NCI-H526 treated with DMSO at 0.1 percent for 48 hours (cell line): ENCODE measurements around the gene KPNA1.
A peak's percentile ranks its signal among the peaks of the same experiment; 100 is the strongest.

ENCODE experiments used
- DNase-seq: peaks from one replicate; lab custom pipeline; 2025; lab: John Stamatoyannopoulos, UW

KPNA1 gene

DNA sequence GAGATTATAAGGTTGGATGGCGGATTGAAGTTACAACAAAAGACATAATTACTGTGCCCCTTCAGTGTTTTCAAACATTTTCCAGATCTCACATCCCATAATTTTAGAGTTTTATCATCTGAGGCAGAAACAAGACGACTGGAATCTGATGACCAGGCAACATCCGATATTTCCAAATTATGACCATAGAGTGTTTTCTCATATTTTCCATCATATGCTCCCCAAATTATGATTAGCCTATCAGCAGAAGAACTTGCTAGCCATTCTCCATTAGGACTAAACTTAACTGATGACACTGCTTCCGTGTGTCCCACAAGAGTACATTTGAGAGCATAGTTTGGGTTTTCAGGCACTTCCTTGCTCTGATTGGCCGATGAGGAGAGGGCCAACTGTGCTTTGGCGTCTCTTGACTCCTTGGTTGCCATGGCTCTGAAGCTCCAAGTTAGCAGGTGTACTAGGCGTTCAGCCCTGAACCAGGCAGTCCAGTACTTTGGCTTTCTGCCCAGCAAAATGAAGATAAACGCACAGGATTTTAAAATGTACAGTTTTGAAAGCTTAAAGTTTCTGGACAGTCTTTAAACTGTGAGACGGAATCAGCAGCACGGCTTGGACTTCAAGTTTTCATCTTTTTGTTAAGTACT lies 99.5 kb downstream of the KPNA1 start:
- DNase-seq = no peak

DNA sequence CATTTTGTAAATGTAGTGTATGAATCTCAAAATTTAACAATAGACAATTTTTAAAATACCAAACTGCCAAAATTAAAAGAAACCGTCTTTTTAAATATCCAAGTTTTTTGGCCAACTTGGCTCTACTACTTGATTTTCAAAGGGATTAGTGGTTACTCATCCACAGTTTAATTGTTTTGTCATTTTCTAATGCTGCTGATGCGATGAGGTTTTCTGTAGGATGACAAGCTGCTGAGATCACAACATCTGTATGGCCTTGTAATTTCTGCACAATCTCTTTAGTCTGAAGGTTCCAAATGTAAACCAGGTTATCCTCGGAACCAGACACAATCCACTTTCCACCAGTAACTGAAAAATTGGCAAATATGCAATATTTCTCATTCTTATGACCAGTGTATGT lies 100.3 kb downstream of the KPNA1 start:
- DNase-seq = no peak

DNA sequence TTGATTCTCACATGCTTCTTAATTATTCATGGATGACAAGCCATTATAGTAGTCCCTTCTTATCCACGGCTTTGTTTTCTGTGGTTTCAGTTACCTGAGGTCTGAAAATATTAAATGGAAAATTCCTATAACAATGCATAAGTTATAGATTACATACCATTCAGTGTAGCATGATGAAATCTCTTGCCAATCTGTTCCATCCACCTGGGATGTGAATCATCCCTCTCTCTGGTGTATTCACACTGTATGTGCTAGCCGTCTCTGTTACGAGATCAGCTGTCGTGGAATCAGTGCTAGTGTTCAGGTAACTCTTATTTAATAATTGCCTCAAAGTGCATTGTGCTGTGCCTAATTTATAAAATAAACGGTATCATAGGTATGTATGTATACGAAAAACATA lies 104.1 kb downstream of the KPNA1 start:
- no peak for DNase-seq

DNA sequence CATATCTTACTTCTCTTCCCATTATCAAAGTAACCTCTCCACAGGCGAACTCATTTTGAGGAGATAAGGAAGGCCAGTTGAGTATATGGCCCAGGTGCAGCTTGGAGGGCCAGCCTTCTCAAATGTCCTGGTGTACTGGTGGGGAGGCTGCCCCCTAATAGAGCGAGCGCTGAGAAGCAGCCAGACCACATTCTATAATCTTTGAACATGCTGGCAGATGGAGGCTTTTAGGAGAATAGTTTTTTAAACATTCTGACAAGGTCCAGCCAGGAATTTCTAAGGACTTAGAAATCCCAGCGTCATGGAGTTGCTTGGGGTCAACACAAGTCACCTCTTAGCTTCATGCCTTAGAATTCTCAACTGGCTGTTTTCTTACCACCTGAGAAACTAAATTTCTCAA lies 104.6 kb downstream of the KPNA1 start:
- no peak for DNase-seq

DNA sequence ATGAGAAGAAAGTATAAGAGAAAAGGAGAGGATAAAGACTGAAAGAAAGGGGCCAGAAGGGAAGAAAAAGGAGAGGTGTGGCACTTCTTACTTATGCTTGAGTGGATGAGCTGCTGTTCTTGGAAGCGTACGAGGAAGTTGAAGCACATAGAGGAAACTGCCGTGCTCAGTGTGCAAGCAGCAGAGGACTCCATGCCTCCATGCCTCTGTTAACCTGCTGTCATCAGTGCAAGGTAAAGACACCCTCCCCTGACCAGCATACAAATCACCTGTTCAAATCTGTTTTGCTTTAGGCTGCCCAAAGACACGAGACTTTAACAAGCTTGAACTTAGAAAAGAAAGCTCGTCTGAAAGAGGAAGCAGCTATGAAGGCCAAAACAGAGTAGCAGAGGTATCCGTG lies 105.3 kb downstream of the KPNA1 start:
- DNase-seq = no peak

DNA sequence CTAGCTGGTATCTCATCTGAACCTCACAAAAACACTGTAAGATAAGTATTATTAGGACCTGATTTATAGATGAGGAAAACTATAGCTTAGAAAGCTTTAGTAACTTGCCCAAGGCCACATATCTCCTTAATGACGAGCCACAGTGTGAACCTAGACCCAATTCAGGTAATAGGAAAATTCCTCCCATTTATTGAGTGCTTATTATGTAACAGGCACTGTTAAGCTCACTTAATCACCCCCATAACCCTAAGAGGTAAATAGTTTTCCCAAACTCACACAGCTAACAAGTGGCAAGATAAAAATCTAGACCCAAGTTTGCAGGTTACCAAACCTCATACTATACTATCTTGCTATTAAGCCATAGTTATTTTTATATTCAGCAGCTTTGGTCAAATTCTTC lies 106.8 kb downstream of the KPNA1 start:
- no peak for DNase-seq

DNA sequence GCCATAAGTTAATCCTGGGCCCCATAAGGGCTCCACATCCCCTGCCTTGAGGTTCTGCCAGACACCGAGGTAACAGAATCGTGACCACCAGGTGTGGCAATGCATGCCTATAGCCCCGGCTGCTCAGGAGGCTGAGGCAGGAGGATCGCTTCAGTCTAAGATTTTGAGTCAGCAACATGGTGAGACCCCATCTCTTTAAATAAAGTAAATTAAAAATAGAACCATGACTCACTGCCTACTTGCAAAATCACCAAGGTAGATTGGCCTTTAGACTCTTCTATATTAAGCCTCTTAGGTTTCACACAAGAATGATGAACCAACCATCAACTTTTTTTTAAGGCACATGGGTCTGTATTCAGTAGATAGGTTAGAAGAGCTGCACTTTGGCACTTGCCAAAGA lies 108.5 kb downstream of the KPNA1 start:
- DNase-seq = no peak

DNA sequence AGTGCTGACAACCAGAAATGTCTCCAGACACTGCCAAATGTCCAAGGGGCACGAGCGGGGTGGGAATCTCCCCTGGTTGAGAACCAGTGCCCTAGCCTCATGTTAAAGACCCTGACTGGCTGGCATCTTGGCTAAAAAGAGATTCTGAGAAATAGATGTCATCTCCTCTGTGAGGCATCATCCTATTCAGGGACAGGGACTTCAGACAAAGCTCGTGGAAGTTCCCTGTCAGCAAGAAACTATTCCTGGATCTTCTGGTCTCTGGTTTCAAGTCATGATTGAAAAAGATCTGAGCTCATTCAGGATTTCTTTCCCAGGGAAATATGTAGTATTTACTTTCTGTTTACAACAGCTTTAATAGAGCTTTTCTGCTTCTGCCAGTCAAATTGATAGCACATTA lies 109.7 kb downstream of the KPNA1 start:
- DNase-seq = no peak

DNA sequence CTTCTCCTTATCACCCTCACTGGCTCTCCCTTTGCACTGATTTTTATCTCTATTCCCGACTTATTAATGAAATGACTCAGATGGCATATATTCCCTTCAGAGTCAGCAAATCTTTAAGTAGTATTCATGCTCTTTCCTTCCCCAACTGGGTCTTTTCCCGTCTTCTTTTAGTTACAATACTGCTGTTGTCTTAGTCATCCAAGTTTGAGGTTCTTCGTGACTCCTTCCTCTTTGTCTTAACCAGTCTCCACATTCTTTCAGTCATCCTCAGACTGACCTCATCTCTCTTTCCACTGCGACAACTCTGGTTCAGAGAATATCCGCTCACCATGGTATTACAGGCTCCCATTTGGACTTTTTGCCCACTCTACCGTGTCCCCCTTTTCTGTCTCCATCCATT lies 111.2 kb downstream of the KPNA1 start:
- no peak for DNase-seq

DNA sequence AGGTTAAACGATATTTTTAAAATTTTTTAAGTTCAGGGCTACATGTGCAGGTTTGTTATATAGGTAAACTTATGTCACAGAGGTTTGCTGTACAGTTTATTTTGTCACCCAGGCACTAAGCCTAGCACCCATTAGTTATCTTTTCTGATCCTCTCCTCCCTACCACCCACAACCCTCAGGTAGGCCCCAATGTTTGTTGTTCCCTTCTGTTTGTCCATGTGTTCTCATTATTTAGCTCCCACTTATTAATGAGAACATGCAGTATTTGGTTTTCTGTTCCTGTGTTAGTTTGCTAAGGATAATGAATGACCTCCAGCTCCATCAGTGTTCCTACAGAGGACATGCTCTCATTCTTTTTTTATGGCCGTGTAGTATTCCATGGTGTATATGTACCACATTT lies 115.8 kb downstream of the KPNA1 start:
- DNase-seq = no peak

GRCh38 chr3:122397201-122397600 lies 117.5 kb downstream of the KPNA1 start:
- DNase-seq = no peak

- no peak for DNase-seq
Observed at GRCh38 chr3:122396511-122396910, 118.2 kb downstream of the KPNA1 start.

GRCh38 chr3:122395582-122395981 lies 119.2 kb downstream of the KPNA1 start:
- no peak for DNase-seq

GRCh38 chr3:122394173-122394572 lies 120.6 kb downstream of the KPNA1 start:
- DNase-seq = no peak

DNA sequence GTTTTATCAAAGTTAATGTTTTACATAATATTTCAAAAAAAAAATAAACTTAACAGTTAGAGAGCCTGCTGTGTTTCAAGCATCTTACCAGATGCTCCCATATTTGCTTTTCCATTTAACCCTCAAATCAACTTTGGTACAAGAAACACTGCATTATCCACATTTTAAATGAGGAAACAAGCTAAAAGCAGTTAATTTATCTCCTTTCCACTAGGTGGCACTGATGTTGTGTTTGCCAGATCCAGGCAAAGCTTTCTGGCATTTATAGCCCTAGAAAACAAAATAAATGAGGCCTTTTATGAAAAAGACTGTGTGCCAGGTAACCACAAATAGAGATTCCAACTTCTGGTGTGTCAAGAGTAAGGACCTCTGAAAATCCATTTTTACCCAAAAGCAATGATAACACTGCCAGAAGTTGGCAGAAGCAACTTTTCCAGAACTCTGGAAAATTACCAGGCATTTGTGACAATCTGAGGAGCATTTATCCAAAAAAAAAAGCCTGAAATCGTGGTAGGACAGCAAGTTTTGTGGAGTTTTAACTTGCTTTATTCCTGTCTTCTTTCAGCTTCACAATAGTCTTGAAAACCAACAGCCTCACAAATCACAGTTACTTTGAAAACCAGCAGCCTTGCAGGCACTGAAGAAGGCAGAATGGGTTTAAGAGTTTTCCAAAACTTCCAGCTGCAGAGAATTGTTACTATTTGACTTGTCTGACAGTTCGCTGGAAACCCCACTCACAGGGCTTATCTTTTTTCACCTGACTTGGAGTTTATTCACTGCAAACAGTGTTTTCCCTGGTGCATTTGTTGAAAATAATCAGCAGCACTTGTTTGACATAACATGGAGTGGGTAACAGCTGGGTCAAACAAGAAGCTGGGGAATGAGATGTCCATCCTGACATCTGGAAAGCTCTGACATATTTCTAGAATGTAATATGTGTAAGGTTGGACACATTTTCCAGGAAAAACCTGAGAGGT lies 121.6 kb downstream of the KPNA1 start:
- DNase-seq = peak; percentile 23

DNA sequence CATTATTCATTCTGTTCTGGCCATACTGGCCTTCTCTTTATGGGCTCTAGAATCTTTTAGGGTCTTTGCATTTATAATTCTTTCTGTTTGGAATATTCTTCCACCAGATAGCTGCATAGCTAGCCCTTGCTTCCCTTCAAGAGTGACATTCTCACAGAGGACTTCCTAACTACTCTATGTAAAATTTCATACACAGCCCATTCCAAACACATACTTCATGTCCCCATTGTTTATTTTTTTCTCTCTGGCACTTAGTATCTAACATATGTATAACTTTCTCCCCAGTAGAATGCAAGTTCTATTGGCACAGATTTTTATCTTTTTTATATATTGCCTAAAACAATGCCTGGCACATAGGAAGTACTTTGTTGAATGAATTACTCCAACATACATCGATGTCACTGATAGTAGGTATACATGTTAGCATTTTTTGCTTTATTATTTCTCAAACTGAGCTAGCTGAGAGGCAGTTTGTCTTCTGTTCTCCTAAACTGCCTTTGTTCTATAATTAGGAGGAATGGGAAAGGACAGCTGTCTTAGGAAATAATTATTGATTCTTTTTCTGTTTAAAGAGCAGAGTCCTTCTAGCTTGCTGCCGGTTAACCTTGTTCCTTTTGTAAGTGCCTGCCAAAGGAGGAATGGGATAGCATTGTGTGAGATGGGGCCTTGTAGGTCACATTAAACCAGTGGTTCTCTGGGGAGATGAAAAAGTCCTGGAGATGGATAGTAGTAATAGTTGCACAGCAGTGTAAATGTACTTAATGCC lies 122.9 kb downstream of the KPNA1 start:
- no peak for DNase-seq

GRCh38 chr3:122390665-122391064 lies 124.1 kb downstream of the KPNA1 start:
- no peak for DNase-seq

- no peak for DNase-seq
Observed at GRCh38 chr3:122389892-122390291, 124.8 kb downstream of the KPNA1 start.

GRCh38 chr3:122389197-122389596 lies 125.5 kb downstream of the KPNA1 start:
- no peak for DNase-seq

- DNase-seq = no peak
Observed at GRCh38 chr3:122387709-122388108, 127.0 kb downstream of the KPNA1 start.

- peak; percentile 95 for DNase-seq
Observed at GRCh38 chr3:122383771-122384697, 130.7 kb downstream of the KPNA1 start, which contains the start of gene FAM162A. TSS of gene FAM162A (plus strand) at chr3:122384182. CDS start at chr3:122384266, 84 bp downstream.
